ENCODE measurements around the gene RNF208.

Gene RNF208

GRCh38 chr9:137201205-137201868, 20.7 kb downstream of the RNF208 start:
- Histone ChIP-seq H3K4me2 (ENCODE audit: low read length, poor library complexity, severe bottlenecking) (peak overlapping the region; percentile 94), H2BK5ac (ENCODE audit: low read depth, low read length, poor library complexity, severe bottlenecking) (no peak overlapping the region), H2AK5ac (ENCODE audit: low read length, severe bottlenecking) (no peak overlapping the region), H2BK120ac (ENCODE audit: low read depth, low read length) (no peak overlapping the region), H3K18ac (ENCODE audit: low read depth in 1 of 2, low read length in 2 of 2) (peak overlapping the region; percentile 75 to 97), H3K4me1 (ENCODE audit: control insufficient read depth, insufficient read depth, low read depth, low read length) (peaks cover 53% of the 10 kb centered on the region), H2BK15ac (ENCODE audit: low read depth, poor library complexity, severe bottlenecking) (no peak overlapping the region), H4K91ac (ENCODE audit: low read length) (peak overlapping the region; percentile 40), H3K4ac (ENCODE audit: low read depth in 1 of 2, low read length in 2 of 2) (peak overlapping the region; percentile 3 to 65), H3K27me3 (ENCODE audit: control insufficient read depth in 1 of 2, insufficient read depth in 1 of 2, low read length in 2 of 2) (no peaks in the 10 kb centered on the region), H3K14ac (ENCODE audit: low read length in 2 of 2) (peak overlapping the region in 1 of 2 experiments; percentile 87), H2BK12ac (ENCODE audit: low read length in 2 of 2) (no peak overlapping the region), H3K23ac (ENCODE audit: low read length in 2 of 2) (peak overlapping the region in 1 of 2 experiments; percentile 67), H4K8ac (ENCODE audit: low read length) (peak overlapping the region; percentile 93), H3K27ac (ENCODE audit: low read length, poor library complexity, severe bottlenecking) (no peak overlapping the region), H2AFZ (ENCODE audit: low read depth, low read length) (peak overlapping the region; percentile 91), H3K36me3 (ENCODE audit: control insufficient read depth in 1 of 2, insufficient read depth in 2 of 2, low read depth in 1 of 2, low read length in 2 of 2) (peaks cover 3 to 5% of the 10 kb centered on the region in 2 experiments), H3K4me3 (ENCODE audit: insufficient read depth in 1 of 2, low read depth in 1 of 2, low read length in 2 of 2) (peak overlapping the region; percentile 74 to 88), H3K9ac (ENCODE audit: low read length) (peak overlapping the region; percentile 87), H3K9me3 (ENCODE audit: control insufficient read depth, low read length) (no peaks in the 10 kb centered on the region), H3K79me1 (replicated peaks; ENCODE audit: low read length, poor library complexity, severe bottlenecking) (peaks cover 32% of the 10 kb centered on the region)
- DNase-seq = no peak
- 31% methylated on average over 21 of the region's 23 CpGs for WGBS

GRCh38 chr9:137200311-137201204, 21.5 kb downstream of the RNF208 start, which contains the start of gene TPRN:
Gene TPRN, minus strand, starts transcription at chr9:137200741. Its CDS starts 30 bp downstream, at chr9:137200711.
- Histone ChIP-seq H3K4ac (ENCODE audit: low read depth in 1 of 2, low read length in 2 of 2) (peak within 1 kb of the TSS; percentile 3 to 65), H4K8ac (ENCODE audit: low read length) (peak within 1 kb of the TSS; percentile 93), H2BK5ac (ENCODE audit: low read depth, low read length, poor library complexity, severe bottlenecking) (no peak within 1 kb of the TSS), H3K27ac (ENCODE audit: low read length, poor library complexity, severe bottlenecking) (no peak within 1 kb of the TSS), H3K18ac (ENCODE audit: low read depth in 1 of 2, low read length in 2 of 2) (peak within 1 kb of the TSS; percentile 75 to 97), H3K27me3 (ENCODE audit: control insufficient read depth in 1 of 2, insufficient read depth in 1 of 2, low read length in 2 of 2) (no peaks in the 10 kb centered on the region), H2BK12ac (ENCODE audit: low read length in 2 of 2) (no peak within 1 kb of the TSS), H2AK5ac (ENCODE audit: low read length, severe bottlenecking) (no peak within 1 kb of the TSS), H3K23ac (ENCODE audit: low read length in 2 of 2) (peak within 1 kb of the TSS in 1 of 2 experiments; percentile 67), H3K4me3 (ENCODE audit: insufficient read depth in 1 of 2, low read depth in 1 of 2, low read length in 2 of 2) (peak within 1 kb of the TSS; percentile 74 to 88), H3K36me3 (ENCODE audit: control insufficient read depth in 1 of 2, insufficient read depth in 2 of 2, low read depth in 1 of 2, low read length in 2 of 2) (peaks cover 3 to 9% of the 10 kb centered on the region in 2 experiments), H3K4me1 (ENCODE audit: control insufficient read depth, insufficient read depth, low read depth, low read length) (peaks cover 54% of the 10 kb centered on the region), H3K9me3 (ENCODE audit: control insufficient read depth, low read length) (no peaks in the 10 kb centered on the region), H2BK15ac (ENCODE audit: low read depth, poor library complexity, severe bottlenecking) (peak within 1 kb of the TSS; percentile 17), H2BK120ac (ENCODE audit: low read depth, low read length) (peak within 1 kb of the TSS; percentile 8), H2AFZ (ENCODE audit: low read depth, low read length) (peak within 1 kb of the TSS; percentile 91), H3K79me1 (replicated peaks; ENCODE audit: low read length, poor library complexity, severe bottlenecking) (peaks cover 30% of the 10 kb centered on the region), H3K14ac (ENCODE audit: low read length in 2 of 2) (peak within 1 kb of the TSS in 1 of 2 experiments; percentile 87), H3K9ac (ENCODE audit: low read length) (peak within 1 kb of the TSS; percentile 87), H4K91ac (ENCODE audit: low read length) (peak within 1 kb of the TSS; percentile 40), H3K4me2 (ENCODE audit: low read length, poor library complexity, severe bottlenecking) (peak within 1 kb of the TSS; percentile 94)
- peak; percentile 99 for DNase-seq
- 2% methylated on average over 75 of the region's 118 CpGs for WGBS

GRCh38 chr9:137199411-137200121, 22.5 kb downstream of the RNF208 start:
- peaks cover 58% of the 10 kb centered on the region for H3K4me1 ChIP-seq (ENCODE audit: control insufficient read depth, insufficient read depth, low read depth, low read length)
- H3K14ac ChIP-seq (ENCODE audit: low read length in 2 of 2) = peak overlapping the region in 1 of 2 experiments; percentile 53
- WGBS = 32% methylated on average over 29 of the region's 51 CpGs
- H3K27me3 ChIP-seq (ENCODE audit: control insufficient read depth in 1 of 2, insufficient read depth in 1 of 2, low read length in 2 of 2) = no peaks in the 10 kb centered on the region
- no peak overlapping the region for H4K8ac ChIP-seq (ENCODE audit: low read length)
- H3K79me1 ChIP-seq (replicated peaks; ENCODE audit: low read length, poor library complexity, severe bottlenecking) = peaks cover 31% of the 10 kb centered on the region
- H2BK120ac ChIP-seq (ENCODE audit: low read depth, low read length) = peak overlapping the region; percentile 8
- peak overlapping the region in 1 of 2 experiments; percentile 44 for H3K4ac ChIP-seq (ENCODE audit: low read depth in 1 of 2, low read length in 2 of 2)
- DNase-seq = no peak
- no peak overlapping the region for H2BK5ac ChIP-seq (ENCODE audit: low read depth, low read length, poor library complexity, severe bottlenecking)
- H3K36me3 ChIP-seq (ENCODE audit: control insufficient read depth in 1 of 2, insufficient read depth in 2 of 2, low read depth in 1 of 2, low read length in 2 of 2) = peaks cover 3 to 18% of the 10 kb centered on the region in 2 experiments
- peak overlapping the region; percentile 71 to 74 for H3K4me3 ChIP-seq (ENCODE audit: insufficient read depth in 1 of 2, low read depth in 1 of 2, low read length in 2 of 2)
- no peak overlapping the region for H3K18ac ChIP-seq (ENCODE audit: low read depth in 1 of 2, low read length in 2 of 2)
- no peak overlapping the region for H4K91ac ChIP-seq (ENCODE audit: low read length)
- no peak overlapping the region for H2AFZ ChIP-seq (ENCODE audit: low read depth, low read length)
- no peak overlapping the region for H2AK5ac ChIP-seq (ENCODE audit: low read length, severe bottlenecking)
- H3K4me2 ChIP-seq (ENCODE audit: low read length, poor library complexity, severe bottlenecking) = peak overlapping the region; percentile 87
- no peaks in the 10 kb centered on the region for H3K9me3 ChIP-seq (ENCODE audit: control insufficient read depth, low read length)
- no peak overlapping the region for H2BK12ac ChIP-seq (ENCODE audit: low read length in 2 of 2)
- no peak overlapping the region for H3K27ac ChIP-seq (ENCODE audit: low read length, poor library complexity, severe bottlenecking)
- peak overlapping the region in 1 of 2 experiments; percentile 73 for H3K23ac ChIP-seq (ENCODE audit: low read length in 2 of 2)
- H2BK15ac ChIP-seq (ENCODE audit: low read depth, poor library complexity, severe bottlenecking) = peak overlapping the region; percentile 17
- H3K9ac ChIP-seq (ENCODE audit: low read length) = peak overlapping the region; percentile 57
